ENCODE data around the gene TNFRSF4. TPM values are rescaled to one million over a fixed set of nuclear protein-coding genes. Genes with fewer than 3 reads are reported as not detected.

The TNFRSF4 gene
- total and polyA plus RNA-seq, 2 of the 13 experiments (the other 11 are each of a cell fraction or from before 2014, with no cell fraction given): not detected

DNA sequence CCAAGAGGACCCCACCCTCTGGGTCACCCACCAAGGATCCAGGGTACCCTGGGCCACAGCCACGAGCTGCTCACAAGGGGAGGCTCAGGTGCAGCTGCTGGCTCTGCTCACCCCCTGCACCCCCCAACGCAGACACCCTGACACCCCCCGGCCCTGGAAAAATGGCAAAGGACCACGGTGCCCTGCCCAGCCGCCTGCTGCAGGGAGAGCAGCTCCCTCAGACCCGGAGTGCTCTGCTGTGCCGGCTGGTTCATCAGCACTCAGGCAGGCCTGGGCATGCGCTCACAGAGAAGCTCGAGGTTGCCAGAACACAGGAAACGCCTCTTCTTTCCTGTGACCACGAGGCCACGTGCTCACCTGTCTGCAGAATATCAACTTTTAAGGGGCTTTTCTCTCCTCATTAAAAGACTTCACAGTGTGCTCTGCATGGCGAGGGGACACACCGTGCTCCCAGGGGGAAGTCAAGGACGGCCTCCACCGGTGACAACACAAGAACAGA lies 36.9 kb upstream of the TNFRSF4 start (continued):
- TF ChIP-seq, protein P1, sequence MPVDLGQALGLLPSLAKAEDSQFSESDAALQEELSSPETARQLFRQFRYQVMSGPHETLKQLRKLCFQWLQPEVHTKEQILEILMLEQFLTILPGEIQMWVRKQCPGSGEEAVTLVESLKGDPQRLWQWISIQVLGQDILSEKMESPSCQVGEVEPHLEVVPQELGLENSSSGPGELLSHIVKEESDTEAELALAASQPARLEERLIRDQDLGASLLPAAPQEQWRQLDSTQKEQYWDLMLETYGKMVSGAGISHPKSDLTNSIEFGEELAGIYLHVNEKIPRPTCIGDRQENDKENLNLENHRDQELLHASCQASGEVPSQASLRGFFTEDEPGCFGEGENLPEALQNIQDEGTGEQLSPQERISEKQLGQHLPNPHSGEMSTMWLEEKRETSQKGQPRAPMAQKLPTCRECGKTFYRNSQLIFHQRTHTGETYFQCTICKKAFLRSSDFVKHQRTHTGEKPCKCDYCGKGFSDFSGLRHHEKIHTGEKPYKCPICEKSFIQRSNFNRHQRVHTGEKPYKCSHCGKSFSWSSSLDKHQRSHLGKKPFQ (CRISPR knock-in tag; IDR thresholded peaks at IDR 0.05; ENCODE audit: insufficient replicate concordance): no peak
- TF ChIP-seq ZNF253 (CRISPR knock-in tag; IDR thresholded peaks at IDR 0.05; ENCODE audit: borderline replicate concordance) (no peak), AGO2 (optimal IDR thresholded peaks at IDR 0.05; ENCODE audit: low read depth, low read length) (peak; percentile 49), RBM22 (optimal IDR thresholded peaks at IDR 0.05; ENCODE audit: low read length) (no peak), ZNF136 (CRISPR knock-in tag; IDR thresholded peaks at IDR 0.05; ENCODE audit: low read depth) (no peak), MLLT10 (CRISPR knock-in tag; IDR thresholded peaks at IDR 0.05) (no peak), ZNF615 (CRISPR knock-in tag; IDR thresholded peaks at IDR 0.05; ENCODE audit: borderline replicate concordance) (no peak)
- TF ChIP-seq, protein P2, sequence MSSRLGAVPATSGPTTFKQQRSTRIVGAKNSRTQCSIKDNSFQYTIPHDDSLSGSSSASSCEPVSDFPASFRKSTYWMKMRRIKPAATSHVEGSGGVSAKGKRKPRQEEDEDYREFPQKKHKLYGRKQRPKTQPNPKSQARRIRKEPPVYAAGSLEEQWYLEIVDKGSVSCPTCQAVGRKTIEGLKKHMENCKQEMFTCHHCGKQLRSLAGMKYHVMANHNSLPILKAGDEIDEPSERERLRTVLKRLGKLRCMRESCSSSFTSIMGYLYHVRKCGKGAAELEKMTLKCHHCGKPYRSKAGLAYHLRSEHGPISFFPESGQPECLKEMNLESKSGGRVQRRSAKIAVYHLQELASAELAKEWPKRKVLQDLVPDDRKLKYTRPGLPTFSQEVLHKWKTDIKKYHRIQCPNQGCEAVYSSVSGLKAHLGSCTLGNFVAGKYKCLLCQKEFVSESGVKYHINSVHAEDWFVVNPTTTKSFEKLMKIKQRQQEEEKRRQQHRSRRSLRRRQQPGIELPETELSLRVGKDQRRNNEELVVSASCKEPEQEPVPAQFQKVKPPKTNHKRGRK (CRISPR knock-in tag; IDR thresholded peaks at IDR 0.05): no peak
